ENCODE data around the gene SORL1. TPM values are rescaled to one million over a fixed set of nuclear protein-coding genes. Genes with fewer than 3 reads are reported as not detected.

Gene SORL1
- total and polyA plus RNA-seq, 2 donors from 2014 or later, result 15.2 to 74.2 TPM

GRCh38 chr11:121522043-121522941 is 70.2 kb downstream of the SORL1 start:
- intact Hi-C loops (cut with DNase I), result no loop called here
- Histone ChIP-seq H3K27me3 (ENCODE audit: control insufficient read depth, insufficient read depth, low read length) (no peaks in the 10 kb centered on the region), H3K9ac (ENCODE audit: low read length in 3 of 3) (no peak overlapping the region), H3K27ac (ENCODE audit: low read depth in 2 of 2, low read length in 2 of 2) (no peak overlapping the region), H3K4me1 (ENCODE audit: control insufficient read depth in 2 of 3, insufficient read depth in 2 of 3, low read depth in 1 of 3, low read length in 3 of 3) (no peaks in the 10 kb centered on the region), H3K9me3 (ENCODE audit: control insufficient read depth in 2 of 3, insufficient read depth in 1 of 3, low read length in 3 of 3) (peaks cover 0 to 5% (median 3%) of the 10 kb centered on the region in 3 donors), H3K4me3 (ENCODE audit: low read length in 3 of 3) (no peak overlapping the region), H3K36me3 (ENCODE audit: control insufficient read depth in 2 of 3, insufficient read depth in 3 of 3, low read length in 3 of 3) (peaks cover 0 to 3% (median 2%) of the 10 kb centered on the region in 3 donors)
- FAIRE-seq (no peak), DNase-seq (no peak)
- TF ChIP-seq CTCF (IDR thresholded peaks at IDR 0.05; ENCODE audit: borderline replicate concordance, extremely low read depth, insufficient read depth), result no peak

GRCh38 chr11:121523581-121524232 is 71.6 kb downstream of the SORL1 start:
- H3K36me3 ChIP-seq (ENCODE audit: control insufficient read depth in 2 of 3, insufficient read depth in 3 of 3, low read length in 3 of 3), result peaks cover 0 to 3% (median 2%) of the 10 kb centered on the region in 3 donors
- H3K9me3 ChIP-seq (ENCODE audit: control insufficient read depth in 2 of 3, insufficient read depth in 1 of 3, low read length in 3 of 3), result peaks cover 0 to 5% (median 3%) of the 10 kb centered on the region in 3 donors
- FAIRE-seq, result no peak
- no peaks in the 10 kb centered on the region for H3K27me3 ChIP-seq (ENCODE audit: control insufficient read depth, insufficient read depth, low read length)
- DNase-seq, result no peak
- H3K4me3 ChIP-seq (ENCODE audit: low read length in 3 of 3), result no peak overlapping the region
- H3K9ac ChIP-seq (ENCODE audit: low read length in 3 of 3), result no peak overlapping the region
- intact Hi-C loops (cut with DNase I), result no loop called here
- no peaks in the 10 kb centered on the region for H3K4me1 ChIP-seq (ENCODE audit: control insufficient read depth in 2 of 3, insufficient read depth in 2 of 3, low read depth in 1 of 3, low read length in 3 of 3)
- no peak overlapping the region for H3K27ac ChIP-seq (ENCODE audit: low read depth in 2 of 2, low read length in 2 of 2)
- TF ChIP-seq CTCF (IDR thresholded peaks at IDR 0.05; ENCODE audit: borderline replicate concordance, extremely low read depth, insufficient read depth), result no peak

- Histone ChIP-seq H3K36me3 (ENCODE audit: control insufficient read depth in 2 of 3, insufficient read depth in 3 of 3, low read length in 3 of 3) (peaks cover 0 to 3% (median 2%) of the 10 kb centered on the region in 3 donors), H3K27me3 (ENCODE audit: control insufficient read depth, insufficient read depth, low read length) (no peaks in the 10 kb centered on the region), H3K9ac (ENCODE audit: low read length in 3 of 3) (no peak overlapping the region), H3K4me3 (ENCODE audit: low read length in 3 of 3) (no peak overlapping the region), H3K4me1 (ENCODE audit: control insufficient read depth in 2 of 3, insufficient read depth in 2 of 3, low read depth in 1 of 3, low read length in 3 of 3) (no peaks in the 10 kb centered on the region), H3K9me3 (ENCODE audit: control insufficient read depth in 2 of 3, insufficient read depth in 1 of 3, low read length in 3 of 3) (peaks cover 0 to 5% (median 3%) of the 10 kb centered on the region in 3 donors), H3K27ac (ENCODE audit: low read depth in 2 of 2, low read length in 2 of 2) (no peak overlapping the region)
- DNase-seq (no peak), FAIRE-seq (no peak)
- intact Hi-C loops (cut with DNase I), result no loop called here
- no peak for TF ChIP-seq CTCF (IDR thresholded peaks at IDR 0.05; ENCODE audit: borderline replicate concordance, extremely low read depth, insufficient read depth)
Measured at GRCh38 chr11:121524233-121524631, 72.1 kb downstream of the SORL1 start.
